SK-N-SH (cell line): Measurements from ENCODE around the gene XIAP.

Experiments
- CHD2 ChIP-seq: fragments of 150-350 bp; IDR thresholded peaks from 2 replicates; pipeline ENCODE4 v1.6.1; 2018; ENCODE audit warnings: low read length; ENCODE audit not compliant: partially characterized antibody
- TAF1 ChIP-seq: IDR thresholded peaks from 2 replicates; pipeline ENCODE4 v1.6.1; 2012; ENCODE audit warnings: low read depth, mild to moderate bottlenecking, low read length, moderate library complexity, borderline replicate concordance
- TF ChIP-seq, protein P1 (sequence below): fragments of 200-600 bp; sonication (generic); IDR thresholded peaks from 2 replicates; pipeline ENCODE4 v1.6.1; 2017; ENCODE audit warnings: antibody characterized with exemption, mild to moderate bottlenecking, moderate library complexity
- TF ChIP-seq, protein P2 (sequence below): IDR thresholded peaks from 2 replicates; pipeline ENCODE4 v1.6.1; 2012; ENCODE audit warnings: mild to moderate bottlenecking, low read depth, low read length, moderate library complexity

DNA sequence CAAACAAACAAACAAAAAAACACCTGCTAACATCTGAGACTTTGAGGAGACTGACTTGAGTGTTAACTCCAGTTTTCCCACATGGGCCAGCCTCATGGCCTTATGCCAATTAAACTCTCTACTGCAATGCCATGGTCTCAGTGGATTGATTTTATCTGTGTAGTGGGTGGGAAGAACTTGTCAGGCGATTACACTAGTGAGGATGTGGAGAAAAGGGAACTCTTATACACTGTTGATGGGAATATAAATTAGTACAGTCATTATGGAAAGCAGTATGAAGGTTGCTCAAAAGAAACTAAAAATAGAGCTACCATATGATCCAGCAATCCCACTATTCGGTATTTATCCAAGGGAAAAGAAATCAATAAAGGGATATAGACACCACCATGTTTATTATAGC, 12.8 kb upstream of the XIAP start:
- TF ChIP-seq, protein P1, sequence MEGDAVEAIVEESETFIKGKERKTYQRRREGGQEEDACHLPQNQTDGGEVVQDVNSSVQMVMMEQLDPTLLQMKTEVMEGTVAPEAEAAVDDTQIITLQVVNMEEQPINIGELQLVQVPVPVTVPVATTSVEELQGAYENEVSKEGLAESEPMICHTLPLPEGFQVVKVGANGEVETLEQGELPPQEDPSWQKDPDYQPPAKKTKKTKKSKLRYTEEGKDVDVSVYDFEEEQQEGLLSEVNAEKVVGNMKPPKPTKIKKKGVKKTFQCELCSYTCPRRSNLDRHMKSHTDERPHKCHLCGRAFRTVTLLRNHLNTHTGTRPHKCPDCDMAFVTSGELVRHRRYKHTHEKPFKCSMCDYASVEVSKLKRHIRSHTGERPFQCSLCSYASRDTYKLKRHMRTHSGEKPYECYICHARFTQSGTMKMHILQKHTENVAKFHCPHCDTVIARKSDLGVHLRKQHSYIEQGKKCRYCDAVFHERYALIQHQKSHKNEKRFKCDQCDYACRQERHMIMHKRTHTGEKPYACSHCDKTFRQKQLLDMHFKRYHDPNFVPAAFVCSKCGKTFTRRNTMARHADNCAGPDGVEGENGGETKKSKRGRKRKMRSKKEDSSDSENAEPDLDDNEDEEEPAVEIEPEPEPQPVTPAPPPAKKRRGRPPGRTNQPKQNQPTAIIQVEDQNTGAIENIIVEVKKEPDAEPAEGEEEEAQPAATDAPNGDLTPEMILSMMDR: no peak
- TF ChIP-seq CHD2 (no peak), TAF1 (no peak)
- TF ChIP-seq, protein P2, sequence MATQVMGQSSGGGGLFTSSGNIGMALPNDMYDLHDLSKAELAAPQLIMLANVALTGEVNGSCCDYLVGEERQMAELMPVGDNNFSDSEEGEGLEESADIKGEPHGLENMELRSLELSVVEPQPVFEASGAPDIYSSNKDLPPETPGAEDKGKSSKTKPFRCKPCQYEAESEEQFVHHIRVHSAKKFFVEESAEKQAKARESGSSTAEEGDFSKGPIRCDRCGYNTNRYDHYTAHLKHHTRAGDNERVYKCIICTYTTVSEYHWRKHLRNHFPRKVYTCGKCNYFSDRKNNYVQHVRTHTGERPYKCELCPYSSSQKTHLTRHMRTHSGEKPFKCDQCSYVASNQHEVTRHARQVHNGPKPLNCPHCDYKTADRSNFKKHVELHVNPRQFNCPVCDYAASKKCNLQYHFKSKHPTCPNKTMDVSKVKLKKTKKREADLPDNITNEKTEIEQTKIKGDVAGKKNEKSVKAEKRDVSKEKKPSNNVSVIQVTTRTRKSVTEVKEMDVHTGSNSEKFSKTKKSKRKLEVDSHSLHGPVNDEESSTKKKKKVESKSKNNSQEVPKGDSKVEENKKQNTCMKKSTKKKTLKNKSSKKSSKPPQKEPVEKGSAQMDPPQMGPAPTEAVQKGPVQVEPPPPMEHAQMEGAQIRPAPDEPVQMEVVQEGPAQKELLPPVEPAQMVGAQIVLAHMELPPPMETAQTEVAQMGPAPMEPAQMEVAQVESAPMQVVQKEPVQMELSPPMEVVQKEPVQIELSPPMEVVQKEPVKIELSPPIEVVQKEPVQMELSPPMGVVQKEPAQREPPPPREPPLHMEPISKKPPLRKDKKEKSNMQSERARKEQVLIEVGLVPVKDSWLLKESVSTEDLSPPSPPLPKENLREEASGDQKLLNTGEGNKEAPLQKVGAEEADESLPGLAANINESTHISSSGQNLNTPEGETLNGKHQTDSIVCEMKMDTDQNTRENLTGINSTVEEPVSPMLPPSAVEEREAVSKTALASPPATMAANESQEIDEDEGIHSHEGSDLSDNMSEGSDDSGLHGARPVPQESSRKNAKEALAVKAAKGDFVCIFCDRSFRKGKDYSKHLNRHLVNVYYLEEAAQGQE: no peak
